Measurements from ENCODE around the gene CD164L2.

CD164L2 gene

DNA sequence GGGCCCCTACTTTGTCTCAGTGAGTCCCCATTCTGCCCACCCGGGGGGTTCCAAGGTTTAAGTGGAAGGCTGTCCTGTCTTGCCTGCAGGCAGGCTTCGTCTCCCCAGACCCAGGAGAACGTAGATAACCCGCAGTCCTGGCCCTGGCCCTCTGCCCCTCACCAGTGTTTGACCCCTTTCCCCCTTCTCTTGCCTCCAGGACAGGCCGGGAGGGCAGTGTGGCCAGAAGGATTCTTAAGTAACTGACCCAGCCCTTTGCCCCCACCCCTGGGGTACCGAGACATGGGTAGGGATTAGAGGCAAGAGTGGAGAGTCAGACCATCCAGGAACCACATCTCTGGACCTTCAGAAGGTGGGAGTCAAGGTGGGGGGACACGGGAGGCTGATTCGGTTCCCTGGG, 52.3 kb downstream of the CD164L2 start:
- Histone ChIP-seq H3K79me1 (ENCODE audit: low read length) (no peaks in the 10 kb centered on the region), H2AFZ (ENCODE audit: insufficient read depth, low read length, poor library complexity) (no peak overlapping the region), H4K12ac (ENCODE audit: low read depth, low read length) (no peak overlapping the region), H3K23ac (ENCODE audit: low read length) (no peak overlapping the region), H2BK120ac (ENCODE audit: insufficient read depth, low read length, poor library complexity) (no peak overlapping the region), H4K91ac (ENCODE audit: low read depth, low read length) (no peak overlapping the region), H4K8ac (ENCODE audit: low read depth, low read length) (no peak overlapping the region), H3K27me3 (ENCODE audit: insufficient read depth, low read length) (no peaks in the 10 kb centered on the region), H3K36me3 (ENCODE audit: control insufficient read depth in 1 of 2, insufficient read depth in 2 of 2, low read length in 2 of 2) (peaks cover 58 to 59% of the 10 kb centered on the region in 2 experiments), H3K9me3 (ENCODE audit: insufficient read depth, low read depth, low read length) (peaks cover 1% of the 10 kb centered on the region), H3K27ac (ENCODE audit: low read depth, low read length) (no peak overlapping the region), H2AK5ac (ENCODE audit: low read length) (no peak overlapping the region), H2BK5ac (ENCODE audit: low read depth, low read length, poor library complexity) (no peak overlapping the region), H3K4me2 (ENCODE audit: low read length) (no peak overlapping the region), H3K4ac (ENCODE audit: low read depth, low read length) (no peak overlapping the region), H3K9ac (ENCODE audit: low read length) (no peak overlapping the region), H3K4me3 (ENCODE audit: low read depth, low read length) (no peak overlapping the region), H3K18ac (ENCODE audit: low read length) (no peak overlapping the region), H3K4me1 (ENCODE audit: control insufficient read depth in 1 of 2, insufficient read depth in 2 of 2, low read length in 2 of 2) (no peaks in the 10 kb centered on the region), H3K79me2 (ENCODE audit: control insufficient read depth, insufficient read depth, low read length, poor library complexity) (no peaks in the 10 kb centered on the region), H3K14ac (ENCODE audit: low read length) (no peak overlapping the region), H2BK12ac (ENCODE audit: low read length) (no peak overlapping the region)
- WGBS (ENCODE audit: extremely low coverage, insufficient coverage, insufficient read length), result no CpG with 5 or more reads among the region's 8 CpGs
- DNase-seq, result no peak
